Central memory CD4-positive, alpha-beta T cell (primary cell): ENCODE results near the gene GJA9.
"Not testable (repeated sequence)": the region's sequence is repeated elsewhere in the genome, so short reads cannot be mapped to it uniquely, and the experiment has no call there.

Experiments used
- DNase-seq: peaks from one replicate; pipeline ENCODE4 v3.0.0; 2022

Gene GJA9

GRCh38 chr1:38873027-38873969, 8.1 kb downstream of the GJA9 start, which contains the start of gene MYCBP:
Gene MYCBP, minus strand, starts transcription at chr1:38873348. Its CDS starts 43 bp downstream, at chr1:38873305.
- DNase-seq, result peak; percentile 98

- DNase-seq, result peak; percentile 24
Measured at GRCh38 chr1:38872401-38873026, 8.9 kb downstream of the GJA9 start.

DNA sequence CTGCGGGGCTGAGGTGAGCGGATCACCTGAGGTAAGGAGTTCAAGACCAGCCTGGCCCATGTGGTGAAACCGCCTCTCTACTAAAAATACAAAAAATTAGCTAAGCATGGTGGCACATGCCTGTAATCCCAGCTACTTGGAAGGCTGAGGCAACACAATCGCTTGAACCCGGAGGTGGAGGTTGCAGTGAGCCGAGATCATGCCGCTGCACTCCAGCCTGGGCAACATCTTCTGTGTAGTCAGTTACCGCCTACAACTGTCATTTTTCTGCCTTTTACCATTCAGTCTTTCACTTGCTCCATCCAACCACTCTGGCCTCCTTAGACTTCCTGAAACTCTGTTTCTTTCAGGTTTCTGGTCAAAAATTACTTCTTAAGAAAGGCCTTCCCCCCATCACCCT, 10.4 kb downstream of the GJA9 start:
- DNase-seq, result no peak

GRCh38 chr1:38867208-38867607, 14.2 kb downstream of the GJA9 start:
- DNase-seq, result no peak

- no peak for DNase-seq
Measured at GRCh38 chr1:38865112-38865715, 16.2 kb downstream of the GJA9 start.

DNA sequence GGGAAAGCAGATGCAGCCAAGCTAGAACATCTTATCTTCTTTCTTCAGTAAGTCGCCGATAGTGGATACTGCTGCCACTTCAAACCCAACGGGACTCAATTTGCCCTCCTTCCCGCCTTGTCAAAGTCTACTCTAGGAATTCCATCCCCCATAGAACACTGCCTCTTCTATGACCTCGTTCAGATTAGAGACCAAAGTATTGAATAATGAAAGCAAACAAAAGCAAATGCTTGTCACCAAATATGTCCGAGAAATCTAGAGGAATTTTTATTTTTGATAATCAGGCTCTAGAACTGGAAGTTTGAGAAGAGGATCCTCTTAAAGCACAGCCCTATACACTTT, 21.0 kb downstream of the GJA9 start:
- DNase-seq, result no peak

DNA sequence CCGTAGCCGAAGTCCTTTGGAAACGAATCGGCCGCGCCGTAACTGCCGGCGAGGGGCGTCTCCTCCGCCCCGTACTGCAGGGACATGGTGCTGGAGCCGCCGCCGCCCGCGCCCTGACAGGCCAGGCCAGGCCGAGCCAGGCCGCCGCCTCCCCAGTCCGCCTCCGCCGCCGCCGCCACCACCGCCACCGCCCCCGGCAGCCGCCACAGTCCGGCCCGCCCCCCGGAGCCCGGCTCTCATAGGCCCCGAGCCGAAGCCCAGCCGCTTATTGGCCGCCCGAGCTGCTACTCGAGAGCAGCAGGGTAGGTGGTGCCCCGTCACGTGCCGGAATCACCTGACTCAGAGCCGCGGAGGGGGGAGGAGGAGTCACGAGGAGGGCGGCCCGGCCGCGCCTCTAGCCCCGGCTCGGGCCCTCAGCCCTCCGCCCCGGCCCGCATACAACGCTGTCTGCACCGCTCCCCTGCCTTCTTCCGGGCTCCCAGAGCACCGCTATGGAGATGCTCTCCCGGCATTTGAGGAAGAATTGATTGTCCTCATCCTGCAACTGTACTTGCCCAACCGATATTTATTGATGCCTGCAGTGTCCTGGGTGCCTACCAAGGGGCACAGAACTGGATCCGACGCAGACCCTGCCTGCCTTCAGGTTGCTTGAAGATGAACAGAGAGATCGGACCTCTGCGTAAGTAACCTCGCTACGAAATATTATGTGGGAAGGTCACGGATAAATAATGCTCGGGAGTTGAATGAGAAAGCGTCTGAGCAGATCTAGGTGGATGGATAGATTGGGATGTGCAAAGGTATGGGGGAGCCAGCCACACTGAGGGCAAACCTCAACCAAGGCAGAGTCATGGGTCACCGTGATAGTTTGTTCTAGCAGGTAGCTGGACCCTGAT, 21.6 kb downstream of the GJA9 start, which contains the start of gene RRAGC:
Gene RRAGC, minus strand, starts transcription at position 212 of the 893 bp plus-strand sequence. Its CDS starts 126 bp downstream, at position 86.
- DNase-seq, result peak; percentile 97

- DNase-seq, result peak; percentile 34
Measured at GRCh38 chr1:38858833-38859560, 22.4 kb downstream of the GJA9 start.

DNA sequence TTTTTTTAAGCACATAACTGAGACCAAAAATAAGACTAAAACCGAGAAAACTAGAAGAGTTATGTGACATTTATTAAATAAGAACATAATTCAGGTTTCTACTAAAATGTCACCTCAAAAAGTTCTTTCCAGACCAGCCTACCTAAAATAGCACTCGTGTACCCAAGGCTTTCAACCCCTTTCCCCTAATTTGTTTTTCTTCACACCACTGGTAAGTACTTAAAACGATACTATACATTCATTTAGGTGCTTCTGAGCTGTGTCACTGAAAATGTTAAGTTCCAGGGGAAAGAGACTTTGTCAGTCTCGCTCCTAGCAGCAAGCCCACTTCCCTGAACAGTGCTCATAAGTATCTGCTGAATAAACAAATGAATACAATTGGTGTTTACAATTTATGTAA, 28.6 kb downstream of the GJA9 start:
- no peak for DNase-seq

DNA sequence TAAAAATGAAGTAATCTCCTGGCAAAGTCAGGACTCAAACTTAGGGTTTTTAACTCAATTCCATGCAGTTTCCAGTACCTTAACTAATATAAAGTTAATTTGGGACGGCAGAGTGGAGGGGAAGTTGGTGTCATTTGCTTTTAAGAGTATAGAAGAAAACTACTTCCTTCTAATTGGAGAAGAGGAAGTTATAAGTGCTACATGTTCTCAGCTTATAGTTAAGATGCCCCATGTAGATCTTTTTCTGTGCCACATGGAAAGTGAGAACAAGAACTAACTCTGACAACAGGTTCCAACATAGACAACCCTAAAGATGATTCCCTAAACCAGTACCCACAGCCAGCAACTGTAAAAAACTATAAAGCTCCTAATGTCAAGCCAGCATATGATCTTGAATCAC, 33.3 kb downstream of the GJA9 start:
- DNase-seq, result no peak

DNA sequence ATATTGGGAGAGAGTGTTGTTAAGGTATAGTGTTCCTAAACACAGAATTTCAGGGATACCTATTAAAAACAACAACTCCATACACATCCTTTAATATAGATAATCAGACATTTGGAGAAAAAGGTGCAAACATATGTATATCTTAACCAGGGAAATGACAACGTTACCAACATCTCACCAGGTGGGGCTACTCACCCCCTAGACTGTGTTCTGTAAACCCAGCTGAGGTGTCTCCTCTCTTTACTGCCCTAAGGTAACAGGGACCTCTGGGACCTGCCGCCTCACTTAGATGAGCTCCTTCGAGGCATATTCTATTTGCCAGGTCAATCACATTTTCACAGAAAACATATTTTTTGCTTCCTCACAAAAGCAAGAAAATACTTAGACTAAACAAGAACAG, 35.2 kb downstream of the GJA9 start:
- no peak for DNase-seq

DNA sequence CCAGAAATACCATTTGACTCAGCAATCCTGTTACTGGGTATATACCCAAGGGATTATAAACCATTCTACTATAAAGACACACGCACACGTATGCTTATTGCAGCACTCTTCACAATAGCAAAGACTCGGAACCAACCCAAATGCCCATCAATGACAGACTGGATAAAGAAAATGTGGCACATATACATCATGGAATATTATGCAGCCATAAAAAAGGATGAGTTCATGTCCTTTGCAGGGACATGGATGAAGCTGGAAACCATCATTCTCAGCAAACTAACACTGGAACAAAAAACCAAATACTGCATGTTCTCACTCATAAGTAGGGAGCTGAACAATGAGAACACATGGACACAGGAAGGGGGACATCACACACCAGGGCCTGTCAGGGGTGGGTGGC, 36.3 kb downstream of the GJA9 start:
- not testable (repeated sequence) for DNase-seq

GRCh38 chr1:38840281-38840680, 41.1 kb downstream of the GJA9 start:
- no peak for DNase-seq

- DNase-seq, result no peak
Measured at GRCh38 chr1:38839363-38839762, 42.0 kb downstream of the GJA9 start.

DNA sequence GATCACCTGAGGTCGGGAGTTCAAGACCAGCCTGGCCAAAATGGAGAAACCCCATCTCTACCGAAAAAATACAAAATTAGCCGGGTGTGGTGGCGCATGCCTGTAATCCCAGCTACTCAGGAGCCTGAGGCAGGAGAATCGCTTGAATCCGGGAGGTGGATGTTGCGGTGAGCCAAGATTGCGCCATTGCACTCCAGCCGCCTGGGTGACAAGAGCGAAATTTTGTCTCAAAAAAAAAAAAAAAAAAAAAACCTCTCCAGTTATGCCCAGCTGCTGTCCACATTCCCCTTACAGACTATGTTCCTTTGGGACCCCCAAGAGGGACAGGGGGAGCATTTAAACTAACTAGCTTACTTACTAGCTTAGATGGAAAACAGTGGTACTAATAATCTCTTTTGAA, 45.1 kb downstream of the GJA9 start:
- not testable (repeated sequence) for DNase-seq

DNA sequence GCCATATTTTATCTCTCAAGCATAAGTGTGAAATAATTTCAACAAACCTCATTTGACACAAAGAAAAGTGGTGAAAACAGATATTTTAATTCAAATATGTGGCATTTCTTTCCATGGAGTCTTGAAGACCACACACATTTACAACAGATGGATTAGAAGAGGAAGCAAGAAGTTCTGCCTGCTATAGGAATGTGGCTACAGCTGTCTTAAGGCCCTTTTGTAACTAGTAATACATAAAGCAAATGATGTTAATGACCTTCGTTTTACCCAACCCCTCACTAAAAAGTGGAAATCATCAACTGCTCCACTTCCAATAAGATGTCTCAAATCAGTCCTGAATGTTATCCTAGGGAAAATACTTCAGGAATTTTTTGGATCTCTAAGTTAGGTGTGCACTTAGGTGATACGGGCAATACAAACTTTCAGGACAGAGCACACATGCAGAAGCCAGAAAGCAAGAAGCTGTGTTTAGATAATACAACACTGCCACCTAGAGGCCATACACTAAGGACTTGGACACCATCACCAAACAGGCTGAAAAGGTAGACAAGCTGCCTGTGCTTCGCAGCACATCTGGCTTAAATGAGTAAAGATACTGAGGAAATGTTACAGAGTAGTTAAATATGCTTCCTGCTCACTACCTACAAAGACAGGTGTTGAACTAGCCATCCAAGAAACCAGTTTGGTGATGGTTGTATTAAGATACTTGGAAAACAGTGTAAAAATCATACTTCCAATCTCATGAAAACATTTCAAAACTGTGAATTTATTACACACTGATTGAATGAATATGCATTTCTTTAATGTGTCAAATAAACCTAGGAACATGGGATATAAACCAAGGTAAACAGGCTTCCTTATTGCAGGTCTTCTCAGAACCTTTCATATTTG, 46.2 kb downstream of the GJA9 start:
- DNase-seq, result peak; percentile 63

GRCh38 chr1:38834221-38834782, 47.1 kb downstream of the GJA9 start:
- DNase-seq, result no peak

- DNase-seq, result no peak
Measured at GRCh38 chr1:38833146-38833545, 48.2 kb downstream of the GJA9 start.

- no peak for DNase-seq
Measured at GRCh38 chr1:38832370-38832734, 49.0 kb downstream of the GJA9 start.

GRCh38 chr1:38831731-38832369, 49.5 kb downstream of the GJA9 start:
- DNase-seq, result no peak
